ENCODE data around the gene BTBD9. TPM values are rescaled to one million over a fixed set of nuclear protein-coding genes. Genes with fewer than 3 reads are reported as not detected.

Gene BTBD9
- total RNA-seq, 1 experiment from 2014 or later = 12.5 TPM

DNA sequence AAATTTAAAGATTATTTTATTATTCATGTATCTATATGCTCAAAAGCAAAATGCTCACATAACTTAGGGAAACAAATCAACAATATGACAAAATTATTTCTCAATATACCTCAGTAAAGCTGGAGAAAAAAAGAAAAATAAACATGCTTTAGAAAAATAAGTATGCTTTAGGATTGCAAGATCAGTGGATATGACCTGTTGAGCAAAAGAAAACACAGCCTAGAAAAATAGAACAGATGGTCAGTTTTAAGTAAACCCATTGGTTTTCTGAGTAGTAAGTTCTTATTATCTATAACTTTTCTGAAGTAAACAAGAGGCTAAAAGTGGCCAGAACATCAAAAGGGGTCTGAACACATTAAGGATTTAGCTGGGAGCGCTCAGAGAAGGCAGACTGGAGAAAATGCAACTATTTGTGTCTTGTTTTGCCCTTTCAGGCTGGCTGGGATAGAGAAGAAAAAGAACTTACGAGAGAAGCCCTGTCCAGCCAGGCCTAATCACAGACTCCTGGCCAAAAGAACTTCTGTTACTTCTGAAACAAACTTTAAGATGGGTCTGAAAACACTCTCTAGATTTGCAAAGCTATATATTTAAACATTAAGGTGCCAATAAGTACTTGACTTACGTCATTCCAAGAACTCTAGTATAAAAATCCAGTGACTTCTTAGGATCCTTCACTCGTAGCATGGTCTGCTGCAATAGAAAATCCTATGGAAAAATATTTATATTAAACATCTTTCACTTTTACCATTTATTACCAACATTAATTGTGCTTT lies 46.7 kb upstream of the BTBD9 start:
- Mint-ChIP-seq H3K27ac (ENCODE audit: low read depth, unreplicated experiment) (no peak overlapping the region), H3K27me3 (ENCODE audit: insufficient read depth, unreplicated experiment) (no peaks in the 10 kb centered on the region), H3K4me3 (ENCODE audit: unreplicated experiment) (no peak overlapping the region), H3K4me1 (ENCODE audit: insufficient read depth, unreplicated experiment) (peaks cover 10% of the 10 kb centered on the region), H3K9me3 (ENCODE audit: unreplicated experiment) (no peaks in the 10 kb centered on the region), H3K36me3 (ENCODE audit: insufficient read depth, unreplicated experiment) (peaks cover 29% of the 10 kb centered on the region)
- ChIA-PET POLR2A (no interaction called here), CTCF (interaction anchor here (0.7 to 1.4 kb wide), 2 partner anchors 14 kb away, joined by 3 to 8 read pairs; no protein-coding TSS in a partner anchor)
- DNase-seq (ENCODE audit: unreplicated experiment) = no peak
- no TSS peak for BruUV-seq (replicated peaks)
- intact Hi-C loops (cut with micrococcal nuclease) = no loop called here
- TF ChIP-seq CTCF (IDR thresholded peaks at IDR 0.05; ENCODE audit: unreplicated experiment) = no peak

GRCh38 chr6:38684904-38685303 lies 45.2 kb upstream of the BTBD9 start:
- peaks cover 10% of the 10 kb centered on the region for H3K4me1 Mint-ChIP-seq (ENCODE audit: insufficient read depth, unreplicated experiment)
- no peak overlapping the region for H3K27ac Mint-ChIP-seq (ENCODE audit: low read depth, unreplicated experiment)
- no peaks in the 10 kb centered on the region for H3K27me3 Mint-ChIP-seq (ENCODE audit: insufficient read depth, unreplicated experiment)
- CTCF ChIA-PET = no interaction called here
- no peaks in the 10 kb centered on the region for H3K9me3 Mint-ChIP-seq (ENCODE audit: unreplicated experiment)
- POLR2A ChIA-PET = interaction anchor here (0.8 kb wide), 1 partner anchor 20 kb away, joined by 3 read pairs; no protein-coding TSS in a partner anchor
- no peak overlapping the region for H3K4me3 Mint-ChIP-seq (ENCODE audit: unreplicated experiment)
- DNase-seq (ENCODE audit: unreplicated experiment) = no peak
- BruUV-seq (replicated peaks) = no TSS peak
- H3K36me3 Mint-ChIP-seq (ENCODE audit: insufficient read depth, unreplicated experiment) = peaks cover 39% of the 10 kb centered on the region
- TF ChIP-seq CTCF (IDR thresholded peaks at IDR 0.05; ENCODE audit: unreplicated experiment) = no peak
- intact Hi-C loops (cut with micrococcal nuclease) = no loop called here

DNA sequence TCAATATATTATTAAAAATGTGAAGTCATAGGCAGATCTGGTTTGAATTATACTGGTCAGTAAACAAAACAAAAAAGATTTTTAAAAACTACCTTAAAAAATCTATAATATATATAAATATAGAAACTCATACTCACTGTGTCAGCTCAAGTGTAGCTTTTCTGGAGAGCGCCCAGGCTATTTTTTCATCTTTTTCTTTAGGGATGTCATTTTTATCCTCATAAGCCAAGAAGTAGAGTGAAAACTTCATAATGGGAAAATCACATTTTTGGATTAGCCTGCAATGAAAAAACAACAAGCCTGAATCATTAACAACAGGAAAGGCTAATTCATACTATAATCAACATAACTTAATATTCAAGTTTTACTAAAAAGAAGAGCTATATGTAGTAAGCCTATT lies 44.5 kb upstream of the BTBD9 start:
- no TSS peak for BruUV-seq (replicated peaks)
- Mint-ChIP-seq H3K27me3 (ENCODE audit: insufficient read depth, unreplicated experiment) (no peaks in the 10 kb centered on the region), H3K4me1 (ENCODE audit: insufficient read depth, unreplicated experiment) (peaks cover 10% of the 10 kb centered on the region), H3K9me3 (ENCODE audit: unreplicated experiment) (no peaks in the 10 kb centered on the region), H3K36me3 (ENCODE audit: insufficient read depth, unreplicated experiment) (peaks cover 39% of the 10 kb centered on the region), H3K4me3 (ENCODE audit: unreplicated experiment) (no peak overlapping the region), H3K27ac (ENCODE audit: low read depth, unreplicated experiment) (no peak overlapping the region)
- intact Hi-C loops (cut with micrococcal nuclease) = no loop called here
- no peak for DNase-seq (ENCODE audit: unreplicated experiment)
- ChIA-PET POLR2A (interaction anchor here (0.8 to 0.9 kb wide), 2 partner anchors 12 to 20 kb away, joined by 3 to 4 read pairs; no protein-coding TSS in a partner anchor), CTCF (interaction anchor here (0.5 to 1.1 kb wide), 6 partner anchors 13 to 541 kb away, joined by 3 to 4 read pairs (median 3); no protein-coding TSS in a partner anchor)
- TF ChIP-seq CTCF (IDR thresholded peaks at IDR 0.05; ENCODE audit: unreplicated experiment) = no peak

DNA sequence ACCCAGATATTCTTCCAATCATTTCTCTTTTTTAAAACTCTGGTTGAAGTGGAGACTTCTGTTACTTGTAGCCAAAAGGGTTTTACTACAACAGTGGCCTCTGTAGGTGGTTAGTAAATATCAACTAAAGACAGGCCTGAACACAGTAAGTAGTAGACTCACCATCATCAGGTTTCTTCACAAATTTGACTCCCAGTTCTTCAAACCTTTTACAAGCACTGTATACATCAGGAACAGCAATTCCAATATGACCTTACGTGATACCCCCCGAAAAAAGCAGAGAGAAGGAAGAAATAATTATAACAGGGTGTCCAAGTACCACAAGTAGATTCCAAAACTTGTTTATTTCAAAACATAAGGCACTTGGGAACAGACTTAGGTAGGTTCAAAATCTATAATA lies 42.1 kb upstream of the BTBD9 start:
- TF ChIP-seq CTCF (IDR thresholded peaks at IDR 0.05; ENCODE audit: unreplicated experiment) = no peak
- no peak overlapping the region for H3K4me3 Mint-ChIP-seq (ENCODE audit: unreplicated experiment)
- POLR2A ChIA-PET = interaction anchor here (0.6 kb wide), 1 partner anchor 743 kb away, joined by 3 read pairs; no protein-coding TSS in a partner anchor

More for the DNA sequence above, 42.1 kb upstream of the BTBD9 start:
- no peak overlapping the region for H3K27ac Mint-ChIP-seq (ENCODE audit: low read depth, unreplicated experiment)
- no peaks in the 10 kb centered on the region for H3K9me3 Mint-ChIP-seq (ENCODE audit: unreplicated experiment)
- H3K36me3 Mint-ChIP-seq (ENCODE audit: insufficient read depth, unreplicated experiment) = peaks cover 50% of the 10 kb centered on the region
- CTCF ChIA-PET = no interaction called here
- no peak for DNase-seq (ENCODE audit: unreplicated experiment)
- intact Hi-C loops (cut with micrococcal nuclease) = no loop called here
- no peaks in the 10 kb centered on the region for H3K27me3 Mint-ChIP-seq (ENCODE audit: insufficient read depth, unreplicated experiment)
- peaks cover 5% of the 10 kb centered on the region for H3K4me1 Mint-ChIP-seq (ENCODE audit: insufficient read depth, unreplicated experiment)
- BruUV-seq (replicated peaks) = no TSS peak
